ENCODE measurements around the gene ZBTB7A. TPM values are rescaled to one million over a fixed set of nuclear protein-coding genes. Genes with fewer than 3 reads are reported as not detected.

ZBTB7A gene
- total RNA-seq, 1 experiment from 2014 or later, result 49.5 TPM

DNA sequence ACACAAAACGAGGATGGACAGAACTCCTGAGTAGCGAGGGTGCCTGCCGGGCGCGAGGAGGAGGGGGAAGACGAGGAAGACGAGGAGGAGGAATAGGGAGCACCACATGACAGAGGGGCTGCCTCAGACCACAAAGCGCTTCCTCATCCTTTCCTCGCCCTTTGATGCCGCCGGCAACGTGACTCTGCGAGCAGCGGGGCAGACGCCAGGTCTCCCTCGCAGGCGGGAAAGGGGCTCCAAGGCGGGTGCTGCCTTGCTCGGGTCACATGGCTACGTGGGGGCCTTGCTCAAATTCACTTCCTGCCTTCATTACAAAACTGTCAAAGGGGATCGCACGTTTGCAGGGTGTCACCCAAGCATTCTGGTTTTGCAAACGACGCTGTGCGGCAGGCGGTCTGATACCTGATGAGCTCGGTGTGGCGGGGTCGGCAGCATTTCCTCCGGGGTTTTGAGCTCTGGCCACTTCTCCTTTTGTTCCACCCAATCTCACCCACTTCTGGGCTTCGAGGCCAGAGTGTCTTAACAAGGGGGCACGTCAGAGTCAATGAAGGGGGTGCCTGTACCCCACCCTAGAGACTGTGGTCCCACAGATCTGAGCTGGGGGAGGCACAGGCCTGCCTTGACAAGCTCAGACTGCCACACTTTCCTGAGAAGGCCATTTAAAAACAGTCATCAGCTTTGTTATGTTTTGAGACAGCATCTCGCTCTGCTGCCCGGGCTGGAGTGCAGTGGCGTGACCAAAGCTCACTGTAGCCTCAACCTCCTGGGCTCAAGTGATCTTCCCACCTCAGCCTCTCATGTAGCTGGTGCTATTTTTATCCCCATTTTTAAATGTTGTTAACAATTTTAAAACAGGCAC lies 42.3 kb upstream of the ZBTB7A start:
- Histone ChIP-seq H3K27ac (ENCODE audit: low read depth, low read length) (no peak overlapping the region), H3K36me3 (ENCODE audit: control insufficient read depth in 1 of 2, insufficient read depth in 2 of 2, low read length in 2 of 2) (peaks cover 23 to 26% of the 10 kb centered on the region in 2 experiments; a peak in 3 of 4 replicates), H3K4me1 (ENCODE audit: control insufficient read depth in 1 of 2, insufficient read depth in 2 of 2, low read length in 2 of 2) (peaks cover 0 to 16% of the 10 kb centered on the region in 2 experiments; a peak in 2 of 4 replicates), H2AFZ (ENCODE audit: low read depth, low read length, poor library complexity, severe bottlenecking) (no peak overlapping the region), H3K79me2 (ENCODE audit: insufficient read depth, low read length) (no peaks in the 10 kb centered on the region), H3K4me2 (ENCODE audit: low read length) (no peak overlapping the region), H3K9ac (ENCODE audit: low read length) (no peak overlapping the region), H4K20me1 (ENCODE audit: insufficient read depth) (no peaks in the 10 kb centered on the region), H3K9me3 (ENCODE audit: control insufficient read depth in 1 of 2, insufficient read depth in 1 of 2, low read depth in 1 of 2, low read length in 2 of 2) (no peaks in the 10 kb centered on the region), H3K27me3 (ENCODE audit: insufficient read depth, low read length) (no peaks in the 10 kb centered on the region), H3K4me3 (replicated peaks in 1 of 2; ENCODE audit: low read depth in 1 of 2, low read length in 2 of 2) (no peak overlapping the region), H3K9me2 (ENCODE audit: insufficient read depth) (no peaks in the 10 kb centered on the region)
- POLR2A ChIA-PET, result no interaction called here
- ATAC-seq, result no peak
- CTCF ChIA-PET, result no interaction called here
- intact Hi-C loops (cut with micrococcal nuclease), result no loop called here
- TF ChIP-seq, protein P1, sequence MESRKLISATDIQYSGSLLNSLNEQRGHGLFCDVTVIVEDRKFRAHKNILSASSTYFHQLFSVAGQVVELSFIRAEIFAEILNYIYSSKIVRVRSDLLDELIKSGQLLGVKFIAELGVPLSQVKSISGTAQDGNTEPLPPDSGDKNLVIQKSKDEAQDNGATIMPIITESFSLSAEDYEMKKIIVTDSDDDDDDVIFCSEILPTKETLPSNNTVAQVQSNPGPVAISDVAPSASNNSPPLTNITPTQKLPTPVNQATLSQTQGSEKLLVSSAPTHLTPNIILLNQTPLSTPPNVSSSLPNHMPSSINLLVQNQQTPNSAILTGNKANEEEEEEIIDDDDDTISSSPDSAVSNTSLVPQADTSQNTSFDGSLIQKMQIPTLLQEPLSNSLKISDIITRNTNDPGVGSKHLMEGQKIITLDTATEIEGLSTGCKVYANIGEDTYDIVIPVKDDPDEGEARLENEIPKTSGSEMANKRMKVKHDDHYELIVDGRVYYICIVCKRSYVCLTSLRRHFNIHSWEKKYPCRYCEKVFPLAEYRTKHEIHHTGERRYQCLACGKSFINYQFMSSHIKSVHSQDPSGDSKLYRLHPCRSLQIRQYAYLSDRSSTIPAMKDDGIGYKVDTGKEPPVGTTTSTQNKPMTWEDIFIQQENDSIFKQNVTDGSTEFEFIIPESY (IDR thresholded peaks at IDR 0.05; ENCODE audit: extremely low read depth, insufficient replicate concordance, low read length), result no peak
- TF ChIP-seq YY1 (IDR thresholded peaks at IDR 0.05; ENCODE audit: extremely low read depth, insufficient replicate concordance, low read depth, low read length) (no peak), TCF7L2 (IDR thresholded peaks at IDR 0.05; ENCODE audit: borderline replicate concordance, extremely low read depth, insufficient read depth, insufficient read length) (no peak), RAD21 (IDR thresholded peaks at IDR 0.05; ENCODE audit: low read depth) (no peak), SP1 (IDR thresholded peaks at IDR 0.05; ENCODE audit: low read depth) (no peak), ELF1 (IDR thresholded peaks at IDR 0.05; ENCODE audit: borderline replicate concordance, low read depth) (no peak), POLR2A (IDR thresholded peaks at IDR 0.05; ENCODE audit: borderline replicate concordance, extremely low read depth, insufficient read depth, insufficient read length) (no peak)
- TF ChIP-seq, protein P2, sequence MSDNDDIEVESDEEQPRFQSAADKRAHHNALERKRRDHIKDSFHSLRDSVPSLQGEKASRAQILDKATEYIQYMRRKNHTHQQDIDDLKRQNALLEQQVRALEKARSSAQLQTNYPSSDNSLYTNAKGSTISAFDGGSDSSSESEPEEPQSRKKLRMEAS (IDR thresholded peaks at IDR 0.05), result no peak
- DNase-seq (ENCODE audit: low read depth, low spot score), result no peak
- no TSS peak for BruUV-seq (replicated peaks)
- RAD21 ChIA-PET (ENCODE audit: low non-redundant PET in 1 of 2, low total read pairs in 2 of 2, uncharacterized antibody in 2 of 2, unreplicated experiment in 2 of 2), result no interaction called here
